Stimulated activated naive CD8-positive, alpha-beta T cell treated with anti-CD3 and anti-CD28 coated beads, Interleukin-15, Interleukin-2, amounts not matched to agents 100 U/mL and 50 U/mL, for 24 hours (primary cell): ENCODE results near the gene AFF4.
"Not testable (repeated sequence)": the region's sequence is repeated elsewhere in the genome, so short reads cannot be mapped to it uniquely, and the experiment has no call there.

ENCODE experiments used
- ATAC-seq: fragments of 150-1000 bp; cut with Tn5 transposase; one replicate; pipeline ENCODE4 v1.10.0; 2021
- DNase-seq: peaks from one replicate; pipeline ENCODE4 v3.0.0; 2021

AFF4 gene

GRCh38 chr5:132963171-132964104 is at the start of gene AFF4:
AFF4 (minus strand) TSS chr5:132963634; CDS start chr5:132937189, 26,445 bp downstream.
- peak; percentile 93 for DNase-seq

DNA sequence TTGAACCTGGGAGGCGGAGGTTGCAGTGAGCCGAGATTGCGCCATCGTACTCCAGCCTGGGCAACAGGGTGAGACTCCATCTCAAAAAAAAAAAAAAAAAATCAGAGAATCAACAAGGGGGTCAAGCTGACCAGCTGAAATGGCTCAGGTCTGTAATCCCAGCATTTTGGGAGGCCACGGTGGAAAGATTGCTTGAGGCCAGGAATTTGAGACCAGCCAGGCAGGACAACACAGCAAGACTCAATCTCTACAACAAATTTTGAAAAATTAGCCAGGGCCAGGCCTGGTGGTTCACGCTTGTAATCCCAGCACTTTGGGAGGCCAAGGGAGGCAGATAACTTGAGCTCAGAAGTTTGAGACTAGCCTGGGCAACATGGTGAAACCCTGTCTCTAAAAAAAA is 45.0 kb upstream of the AFF4 start:
- not testable (repeated sequence) for ATAC-seq

More at GRCh38 chr5:132963171-132964104, at the start of gene AFF4:
- ATAC-seq = peak; percentile 95

DNA sequence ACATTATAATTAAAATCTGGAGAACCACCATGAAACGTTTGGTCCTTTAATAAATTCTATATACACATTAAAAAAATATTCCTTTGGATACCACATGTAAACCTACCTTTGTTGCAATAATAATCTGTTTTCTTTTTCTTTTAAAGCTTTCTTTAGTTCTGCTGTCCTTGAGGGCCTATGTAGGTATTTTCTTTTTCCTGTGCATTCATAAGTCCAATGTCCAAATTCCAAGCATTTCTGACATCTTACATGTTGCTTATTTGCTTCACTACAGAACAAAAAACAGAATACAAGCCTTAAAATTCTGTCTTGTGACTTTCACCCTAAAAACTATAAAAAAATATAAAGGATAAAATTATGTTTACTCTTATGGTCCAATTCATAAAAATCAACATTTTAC is 43.2 kb upstream of the AFF4 start:
- DNase-seq = no peak
- ATAC-seq = no peak

More for the DNA sequence above, 45.0 kb upstream of the AFF4 start:
- DNase-seq = not testable (repeated sequence)

DNA sequence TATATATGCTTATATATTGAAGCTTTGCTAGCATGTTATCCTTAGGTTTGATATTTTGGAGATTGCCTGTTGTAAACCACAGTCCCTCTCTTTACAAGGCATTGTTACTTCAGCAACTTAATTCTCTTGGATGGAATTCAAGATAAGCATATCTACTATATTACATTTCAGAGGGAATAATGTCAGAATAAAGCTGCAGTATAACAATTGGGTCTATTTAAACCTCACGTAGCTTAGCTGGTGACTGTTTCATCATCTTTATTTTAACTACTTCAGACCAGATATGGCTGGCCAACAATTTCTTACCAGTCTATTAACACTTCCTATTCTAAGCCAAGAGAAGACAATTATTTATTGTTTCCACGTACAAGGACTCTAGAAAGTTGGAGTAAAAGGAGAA is 35.8 kb upstream of the AFF4 start:
- no peak for DNase-seq
- ATAC-seq = no peak

DNA sequence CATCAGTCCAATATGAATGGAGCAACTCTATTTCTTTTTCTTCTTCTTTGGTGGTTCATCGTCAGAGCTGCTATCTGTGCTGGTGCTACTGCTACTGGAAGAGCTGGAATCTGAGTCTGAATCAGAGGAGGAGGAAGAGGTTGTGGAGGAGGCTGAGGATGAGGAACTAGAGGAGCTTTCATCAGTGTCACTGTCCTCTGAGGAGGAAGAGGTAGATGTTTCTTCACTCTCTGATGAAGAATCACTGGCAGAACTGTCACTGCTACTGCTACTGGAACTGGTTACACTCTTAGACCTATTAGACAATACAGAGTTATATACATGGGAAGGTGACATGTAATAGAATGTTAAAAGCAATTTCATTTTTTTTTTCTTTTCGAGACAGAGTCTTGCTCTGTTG is 35.1 kb upstream of the AFF4 start:
- no peak for DNase-seq
- no peak for ATAC-seq

DNA sequence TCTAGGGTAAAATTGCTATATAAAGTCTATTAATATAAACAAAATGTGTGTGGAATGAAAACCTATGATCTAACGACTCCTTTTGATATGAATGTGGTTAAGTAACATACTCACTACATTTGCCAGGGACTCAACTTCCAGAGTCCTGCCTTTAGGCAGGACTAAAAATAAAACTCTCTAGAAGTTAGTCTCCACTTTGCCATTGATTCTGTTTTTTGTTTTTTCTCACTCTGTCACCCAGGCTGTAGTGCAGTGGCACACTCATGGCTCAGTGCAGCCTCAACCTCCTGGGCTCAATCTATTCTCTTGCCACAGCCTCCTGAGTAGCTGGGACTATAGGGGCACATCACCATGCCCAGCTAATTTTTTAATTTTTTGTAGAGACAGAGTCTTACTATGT is 32.9 kb upstream of the AFF4 start:
- DNase-seq (no peak), ATAC-seq (no peak)

DNA sequence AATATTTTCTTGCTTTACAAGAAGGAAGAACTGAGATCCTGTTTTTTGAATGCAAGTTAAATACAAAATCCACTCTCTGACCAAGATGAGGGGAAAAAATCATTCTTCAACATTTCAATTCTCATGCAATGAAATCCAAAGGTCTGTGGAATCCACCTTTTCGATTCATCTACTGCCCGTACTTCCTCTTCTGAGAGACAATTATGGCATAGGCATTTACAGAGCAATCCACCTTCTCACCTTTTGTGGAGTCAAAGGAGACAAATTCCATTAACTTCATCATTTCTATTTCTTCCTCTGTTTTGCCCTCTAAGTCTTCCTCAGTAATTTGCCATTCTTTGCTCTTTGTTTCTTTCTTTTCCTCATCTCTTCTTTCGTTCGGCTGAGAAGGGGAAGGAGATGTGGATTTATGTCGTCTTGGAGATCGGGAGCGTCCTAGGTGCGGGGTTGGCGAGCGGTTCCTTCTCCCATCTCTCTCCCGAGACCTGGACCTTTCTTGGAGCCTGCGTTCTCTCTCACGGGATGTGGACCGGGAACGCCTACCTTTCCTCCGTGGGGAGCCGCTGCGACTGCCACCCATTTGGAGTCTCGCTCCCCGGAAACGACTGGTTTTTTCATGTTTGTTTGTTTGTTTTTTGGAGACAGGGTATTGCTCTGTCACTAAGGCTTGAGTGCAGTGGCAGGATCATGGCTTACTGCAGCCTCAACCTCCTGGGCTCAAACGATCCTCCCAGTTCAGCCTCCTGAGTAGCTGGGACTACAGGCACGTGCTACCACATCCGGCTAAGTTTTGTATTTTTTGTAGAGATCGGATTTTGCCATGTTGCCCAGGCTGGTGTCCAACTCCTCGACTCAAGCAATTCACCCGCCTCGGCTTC is 24.3 kb upstream of the AFF4 start:
- ATAC-seq = no peak

DNA sequence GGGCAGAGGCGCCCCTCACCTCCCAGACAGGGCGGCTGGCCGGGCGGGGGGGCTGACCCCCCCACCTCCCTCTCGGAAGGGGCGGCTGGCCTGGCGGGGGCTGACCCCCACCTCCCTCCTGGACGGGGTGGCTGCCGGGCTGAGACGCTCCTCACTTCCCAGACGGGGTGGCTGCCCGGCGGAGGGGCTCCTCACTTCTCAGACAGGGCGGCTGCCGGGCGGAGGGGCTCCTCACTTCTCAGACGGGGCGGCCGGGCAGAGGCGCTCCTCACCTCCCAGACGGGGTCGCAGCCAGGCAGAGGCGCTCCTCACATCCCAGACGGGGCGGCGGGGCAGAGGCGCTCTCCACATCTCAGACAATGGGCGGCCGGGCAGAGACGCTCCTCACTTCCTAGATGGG is 19.5 kb upstream of the AFF4 start:
- ATAC-seq, DNase-seq: not testable (repeated sequence)

More for the DNA sequence above, 24.3 kb upstream of the AFF4 start:
- DNase-seq = no peak

GRCh38 chr5:132981288-132981687 is 17.9 kb upstream of the AFF4 start:
- DNase-seq (no peak), ATAC-seq (no peak)

DNA sequence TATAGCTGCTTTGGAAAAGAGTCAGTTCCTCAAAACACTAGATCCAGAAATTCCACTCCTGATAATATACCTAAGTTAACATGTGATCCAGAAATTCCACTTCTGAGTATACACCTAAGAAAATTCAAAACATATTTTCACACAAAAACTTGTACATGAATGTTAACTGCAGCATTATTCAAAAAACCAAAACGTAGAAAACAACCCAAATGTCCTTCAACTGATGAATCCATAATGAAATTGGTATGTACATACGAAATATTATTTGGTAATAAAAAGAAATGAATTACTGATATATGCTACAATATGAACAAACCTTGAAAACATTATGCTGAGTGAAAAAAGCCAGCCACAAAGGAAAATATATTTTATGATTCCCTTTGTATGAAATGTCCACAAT is 16.5 kb upstream of the AFF4 start:
- DNase-seq (no peak), ATAC-seq (no peak)

DNA sequence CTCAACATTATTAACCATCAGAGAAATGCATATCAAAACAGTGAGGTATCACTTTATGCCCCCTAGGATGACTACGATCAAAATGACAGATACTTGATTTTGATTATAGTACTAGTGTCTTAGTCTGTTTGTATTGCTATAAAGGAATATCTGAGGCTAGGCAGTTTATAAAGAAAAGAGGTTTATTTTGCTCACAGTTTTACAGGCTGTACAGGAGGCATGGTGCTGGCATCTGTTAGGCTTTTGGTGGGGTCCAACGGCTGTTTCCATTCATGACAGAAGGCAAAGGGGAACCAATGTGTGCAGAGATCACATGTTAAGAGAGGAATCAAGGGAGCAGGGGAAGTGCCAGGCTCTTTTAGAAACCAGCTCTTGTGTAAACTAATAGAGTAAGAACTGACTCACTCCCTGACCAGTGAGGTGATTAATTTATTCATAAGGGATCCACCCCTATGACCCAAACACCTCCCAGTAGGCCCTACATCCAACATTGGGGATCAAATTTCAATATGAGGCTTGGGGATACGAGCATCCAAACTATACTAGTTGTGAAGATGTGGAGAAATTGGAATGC is 16.0 kb upstream of the AFF4 start:
- ATAC-seq = no peak
- DNase-seq = no peak

DNA sequence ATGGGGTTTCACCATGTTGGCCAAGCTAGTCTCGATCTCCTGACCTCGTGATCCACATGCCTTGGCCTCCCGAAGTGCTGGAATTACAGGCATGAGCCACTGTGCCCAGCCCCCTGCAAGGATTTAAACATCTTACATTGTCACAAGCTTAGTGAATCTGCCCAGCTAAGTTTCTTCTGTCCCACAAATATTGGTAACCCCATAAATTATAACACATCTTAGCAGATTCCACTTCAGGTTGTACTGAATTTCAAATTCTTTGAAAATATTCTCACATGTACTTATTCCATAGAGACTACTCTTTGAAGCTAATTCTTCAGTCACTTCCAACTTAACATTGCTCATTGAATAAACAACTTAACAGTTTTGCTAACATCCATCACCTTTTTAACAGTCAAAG is 13.4 kb upstream of the AFF4 start:
- DNase-seq = no peak

DNA sequence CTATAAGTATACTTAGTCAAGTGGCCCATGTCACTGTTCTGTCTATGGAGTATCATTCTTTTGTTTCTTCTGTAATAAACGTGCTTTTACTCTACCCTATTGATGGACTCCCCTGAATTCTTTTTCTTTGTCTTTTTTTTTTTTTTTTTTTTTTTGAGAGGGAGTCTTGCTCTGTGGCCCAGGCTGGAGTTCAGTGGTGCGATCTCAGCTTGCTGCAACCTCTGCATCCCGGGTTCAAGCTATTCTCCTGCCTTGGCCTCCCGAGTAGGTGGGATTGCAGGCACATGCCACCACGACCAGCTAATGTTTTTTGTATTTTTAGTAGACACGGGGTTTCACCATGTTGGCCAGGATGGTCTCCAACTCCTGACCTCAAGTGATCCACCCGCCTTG is 9.0 kb upstream of the AFF4 start:
- not testable (repeated sequence) for ATAC-seq, DNase-seq

More for the DNA sequence above, 13.4 kb upstream of the AFF4 start:
- no peak for ATAC-seq

DNA sequence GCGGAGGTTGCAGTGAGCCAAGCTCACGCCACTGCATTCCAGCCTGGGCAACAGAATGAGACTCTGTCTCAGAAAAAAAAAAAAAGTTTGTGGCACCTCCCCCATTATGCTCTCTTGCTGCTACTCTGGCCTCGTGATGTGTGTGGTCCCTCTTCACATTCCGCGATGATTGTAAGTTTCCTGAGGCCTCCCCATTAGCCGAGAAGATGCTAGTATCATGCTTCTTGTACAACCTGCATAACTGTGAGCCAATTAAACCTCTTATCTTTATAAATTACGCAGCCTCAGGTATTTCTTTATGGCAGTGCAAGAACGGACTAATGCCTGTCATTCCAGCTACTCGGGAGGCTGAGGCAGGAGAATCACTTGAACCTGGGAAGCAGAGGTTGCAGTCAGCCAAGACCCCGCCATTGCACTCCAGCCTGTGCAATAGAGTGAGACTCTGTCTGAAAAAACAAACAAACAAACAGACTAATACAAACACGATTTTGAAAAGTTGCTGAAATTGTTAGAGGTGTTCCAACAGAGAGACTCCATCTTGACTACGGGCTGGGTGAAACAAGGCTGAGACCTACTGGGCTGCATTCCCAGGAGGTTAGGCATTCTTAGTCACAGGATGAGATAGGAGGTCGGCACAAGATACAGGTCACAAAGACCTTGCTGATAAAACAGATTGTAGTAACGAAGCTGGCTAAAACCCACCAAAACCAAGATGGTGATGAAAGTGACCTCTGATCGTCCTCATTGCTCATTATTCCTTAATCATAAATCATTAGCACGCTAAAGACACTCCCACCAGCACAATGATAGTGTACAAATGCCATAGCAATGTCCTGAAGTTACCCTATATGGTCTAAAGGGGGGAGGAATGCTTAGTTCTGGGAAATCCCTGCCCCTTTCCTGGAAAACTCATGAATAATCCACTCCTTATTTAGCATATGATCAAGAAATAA is 8.3 kb upstream of the AFF4 start:
- ATAC-seq (no peak), DNase-seq (no peak)

- DNase-seq (no peak), ATAC-seq (no peak)
Measured at GRCh38 chr5:132965120-132965519, 1.7 kb upstream of the AFF4 start.

GRCh38 chr5:132962429-132963021 is 909 bp downstream of the AFF4 start:
- ATAC-seq = no peak

GRCh38 chr5:132961887-132962286 is 1.5 kb downstream of the AFF4 start:
- ATAC-seq (no peak), DNase-seq (no peak)

More at GRCh38 chr5:132962429-132963021, 909 bp downstream of the AFF4 start:
- DNase-seq = peak; percentile 25

- DNase-seq, ATAC-seq: not testable (repeated sequence)
Measured at GRCh38 chr5:132961123-132961815, 2.2 kb downstream of the AFF4 start.

GRCh38 chr5:132956166-132956799 is 7.2 kb downstream of the AFF4 start:
- ATAC-seq, DNase-seq: not testable (repeated sequence)

- ATAC-seq (no peak), DNase-seq (no peak)
Measured at GRCh38 chr5:132953710-132954109, 9.7 kb downstream of the AFF4 start.
